Suprapubic skin (tissue), 4 donors: ENCODE data around the gene ABHD4.
"Not testable (repeated sequence)": the region's sequence is repeated elsewhere in the genome, so short reads cannot be mapped to it uniquely, and the experiment has no call there.

ENCODE experiments used
- EP300 ChIP-seq: sonication (generic); formaldehyde crosslinking; IDR thresholded peaks from one replicate; pipeline ENCODE4 v1.6.1; 2017; ENCODE audit warnings: antibody characterized with exemption
- POLR2A ChIP-seq, 2 donors: fragments of 450-650 bp; IDR thresholded peaks; one replicate each; pipeline ENCODE4 v1.6.1; 2017; ENCODE audit warnings: antibody characterized with exemption in 2 of 2, mild to moderate bottlenecking in 2 of 2, moderate library complexity in 2 of 2
- POLR2AphosphoS5 ChIP-seq, 3 donors: sonication (generic); formaldehyde crosslinking; IDR thresholded peaks; one replicate each; pipeline ENCODE4 v1.6.1; 2017; ENCODE audit warnings: antibody characterized with exemption in 3 of 3
- TF ChIP-seq, protein P1 (sequence below), 2 donors: fragments of 200-600 bp in 1 of 2; fragments of 450-650 bp in 1 of 2; sonication (generic) in 1 of 2; IDR thresholded peaks; one replicate each; pipeline ENCODE4 v1.5.1; 2016 to 2019; ENCODE audit warnings: antibody characterized with exemption in 2 of 2, mild to moderate bottlenecking in 1 of 2, moderate library complexity in 1 of 2

DNA sequence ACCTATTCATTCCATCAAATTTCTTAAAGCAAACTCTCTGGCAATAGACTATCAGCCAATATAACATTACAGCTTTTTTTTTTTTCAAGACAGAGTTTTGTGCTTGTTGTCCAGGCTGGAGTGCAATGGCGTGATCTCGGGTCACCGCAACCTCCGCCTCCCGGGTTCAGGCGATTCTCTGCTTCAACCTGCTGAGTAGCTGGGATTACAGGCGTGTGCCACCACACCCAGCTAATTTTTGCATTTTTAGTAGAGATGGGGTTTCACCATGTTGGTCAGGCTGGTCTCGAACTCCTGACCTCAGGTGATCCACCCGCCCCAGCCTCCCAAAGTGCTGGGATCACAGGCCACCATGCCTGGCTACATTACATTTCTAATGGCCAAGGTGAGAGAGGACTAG is 31.8 kb upstream of the ABHD4 start:
- TF ChIP-seq, protein P1, sequence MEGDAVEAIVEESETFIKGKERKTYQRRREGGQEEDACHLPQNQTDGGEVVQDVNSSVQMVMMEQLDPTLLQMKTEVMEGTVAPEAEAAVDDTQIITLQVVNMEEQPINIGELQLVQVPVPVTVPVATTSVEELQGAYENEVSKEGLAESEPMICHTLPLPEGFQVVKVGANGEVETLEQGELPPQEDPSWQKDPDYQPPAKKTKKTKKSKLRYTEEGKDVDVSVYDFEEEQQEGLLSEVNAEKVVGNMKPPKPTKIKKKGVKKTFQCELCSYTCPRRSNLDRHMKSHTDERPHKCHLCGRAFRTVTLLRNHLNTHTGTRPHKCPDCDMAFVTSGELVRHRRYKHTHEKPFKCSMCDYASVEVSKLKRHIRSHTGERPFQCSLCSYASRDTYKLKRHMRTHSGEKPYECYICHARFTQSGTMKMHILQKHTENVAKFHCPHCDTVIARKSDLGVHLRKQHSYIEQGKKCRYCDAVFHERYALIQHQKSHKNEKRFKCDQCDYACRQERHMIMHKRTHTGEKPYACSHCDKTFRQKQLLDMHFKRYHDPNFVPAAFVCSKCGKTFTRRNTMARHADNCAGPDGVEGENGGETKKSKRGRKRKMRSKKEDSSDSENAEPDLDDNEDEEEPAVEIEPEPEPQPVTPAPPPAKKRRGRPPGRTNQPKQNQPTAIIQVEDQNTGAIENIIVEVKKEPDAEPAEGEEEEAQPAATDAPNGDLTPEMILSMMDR (IDR thresholded peaks at IDR 0.05) = not testable (repeated sequence)
- TF ChIP-seq POLR2AphosphoS5 (IDR thresholded peaks at IDR 0.05); EP300; POLR2A (IDR thresholded peaks at IDR 0.05): not testable (repeated sequence)
